Effector CD4-positive, alpha-beta T cell (primary cell): ENCODE data around the gene ELAC1.
"Not testable (repeated sequence)": the region's sequence is repeated elsewhere in the genome, so short reads cannot be mapped to it uniquely, and the experiment has no call there.

ENCODE experiments used
- DNase-seq: peaks from one replicate; pipeline ENCODE4 v3.0.0-alpha.2; 2020

The ELAC1 gene

GRCh38 chr18:50973367-50974126, 5.7 kb downstream of the ELAC1 start:
- no peak for DNase-seq

- DNase-seq: no peak
These were observed 9.4 kb downstream of the ELAC1 start for GRCh38 chr18:50977037-50977760.

GRCh38 chr18:50981381-50981780, 13.5 kb downstream of the ELAC1 start:
- DNase-seq: no peak

GRCh38 chr18:50982086-50982801, 14.4 kb downstream of the ELAC1 start:
- no peak for DNase-seq

GRCh38 chr18:50982802-50983179, 15.0 kb downstream of the ELAC1 start:
- DNase-seq: no peak

- no peak for DNase-seq
These were observed 18.7 kb downstream of the ELAC1 start for GRCh38 chr18:50986360-50987087.

GRCh38 chr18:50987261-50987660, 19.4 kb downstream of the ELAC1 start:
- DNase-seq: no peak

GRCh38 chr18:50989711-50990110, 21.9 kb downstream of the ELAC1 start:
- DNase-seq: no peak

- DNase-seq: no peak
These were observed 24.5 kb downstream of the ELAC1 start for GRCh38 chr18:50992351-50992762.

- DNase-seq: no peak
These were observed 26.2 kb downstream of the ELAC1 start for GRCh38 chr18:50994031-50994430.

GRCh38 chr18:51003174-51003573, 35.3 kb downstream of the ELAC1 start:
- not testable (repeated sequence) for DNase-seq

- no peak for DNase-seq
These were observed 38.4 kb downstream of the ELAC1 start for GRCh38 chr18:51006061-51006818.

GRCh38 chr18:51006948-51007789, 39.3 kb downstream of the ELAC1 start:
- DNase-seq: no peak

- DNase-seq: no peak
These were observed 39.9 kb downstream of the ELAC1 start for GRCh38 chr18:51007790-51008139.

- no peak for DNase-seq
These were observed 41.2 kb downstream of the ELAC1 start for GRCh38 chr18:51009072-51009471.

GRCh38 chr18:51010218-51010617, 42.4 kb downstream of the ELAC1 start:
- DNase-seq: no peak

- no peak for DNase-seq
These were observed 43.9 kb downstream of the ELAC1 start for GRCh38 chr18:51011709-51012108.

GRCh38 chr18:51012441-51012840, 44.6 kb downstream of the ELAC1 start:
- no peak for DNase-seq

- no peak for DNase-seq
These were observed 45.4 kb downstream of the ELAC1 start for GRCh38 chr18:51013259-51013658.

GRCh38 chr18:51017140-51017879, 49.5 kb downstream of the ELAC1 start:
- DNase-seq: no peak

- DNase-seq: no peak
These were observed 52.7 kb downstream of the ELAC1 start for GRCh38 chr18:51020536-51020935.
